Esophagus (tissue), 2 donors: ENCODE measurements around the gene ACTN1. TPM values are rescaled to one million over a fixed set of nuclear protein-coding genes. Genes with fewer than 3 reads are reported as not detected.

Experiments
- H3K27ac ChIP-seq, 2 donors: one replicate each; pipeline ENCODE4 v1.5.1; 2013; ENCODE audit warnings: low read depth in 2 of 2, mild to moderate bottlenecking in 2 of 2, inconsistent platforms in 1 of 2, low read length in 1 of 2, moderate library complexity in 1 of 2
- H3K27me3 ChIP-seq, 2 donors: one replicate each; pipeline ENCODE4 v1.6.1; 2013; ENCODE audit warnings: low read length in 2 of 2, control low read depth in 1 of 2, mild to moderate bottlenecking in 1 of 2; ENCODE audit not compliant: insufficient read depth in 2 of 2, control insufficient read depth in 1 of 2
- H3K36me3 ChIP-seq, 2 donors: one replicate each; pipeline ENCODE4 v1.6.1; 2013; ENCODE audit warnings: low read length in 1 of 2; ENCODE audit not compliant: control insufficient read depth in 2 of 2, insufficient read depth in 2 of 2
- H3K4me1 ChIP-seq, 2 donors: one replicate each; pipeline ENCODE4 v1.6.1; 2013; ENCODE audit warnings: low read length in 1 of 2; ENCODE audit not compliant: control insufficient read depth in 2 of 2, insufficient read depth in 2 of 2
- H3K4me3 ChIP-seq, 2 donors: one replicate each; pipeline ENCODE4 v1.5.1; 2013; ENCODE audit warnings: low read length in 2 of 2, mild to moderate bottlenecking in 2 of 2, low read depth in 1 of 2, moderate library complexity in 1 of 2
- H3K9me3 ChIP-seq, 2 donors: one replicate each; pipeline ENCODE4 v1.6.1; 2013; ENCODE audit warnings: mild to moderate bottlenecking in 2 of 2, low read depth in 1 of 2, low read length in 1 of 2, moderate library complexity in 1 of 2; ENCODE audit not compliant: control insufficient read depth in 2 of 2, insufficient read depth in 1 of 2
- WGBS, 2 donors: extraction: QIAGEN DNeasy Blood & Tissue Kit; methylation state at CpG; one replicate each; pipeline ENCODE4 v1.1.7; 2013; 5-methylcytosine and 5-hydroxymethylcytosine counted together
- polyA plus RNA-seq, 2 donors: library from polyadenylated mRNA; stranded (reverse); fragments of 200-250 nt; gene quantifications; one replicate each; pipeline ENCODE4 v1.2.3, GENCODE V29; 2013
- donor health status: healthy with polysubstance abuse.
- donor health status: Bipolar disorder and iron deficiency.

The ACTN1 gene
- polyA plus RNA-seq, 2 donors, result 37.4 to 98.2 TPM

DNA sequence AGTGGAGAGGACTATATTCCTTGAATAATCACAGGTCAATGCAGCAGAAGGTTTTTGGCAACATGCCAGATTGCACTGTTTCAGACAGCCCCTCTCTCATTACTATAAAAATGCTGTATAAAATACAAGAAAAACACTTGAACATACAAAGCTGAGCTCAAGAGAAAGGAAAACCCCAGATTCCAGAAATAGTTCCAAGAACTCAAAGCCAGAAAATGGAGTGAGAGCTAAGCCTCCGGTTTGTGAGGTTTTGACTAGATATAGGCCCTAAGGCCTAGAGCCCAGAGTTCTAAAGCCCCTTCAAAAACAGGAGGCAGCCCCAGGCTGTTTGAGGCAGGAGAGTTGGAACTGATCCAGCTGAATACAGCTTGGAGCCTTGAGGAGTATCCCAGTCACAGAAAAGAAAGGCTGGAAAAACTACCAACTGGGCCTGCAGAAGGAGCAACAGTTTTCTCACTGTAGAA, 29.4 kb upstream of the ACTN1 start:
- Histone ChIP-seq H3K9me3 (no peaks in the 10 kb centered on the region), H3K4me1 (peaks cover 6 to 11% of the 10 kb centered on the region in 2 donors), H3K4me3 (no peak overlapping the region), H3K27me3 (no peaks in the 10 kb centered on the region), H3K27ac (no peak overlapping the region), H3K36me3 (no peaks in the 10 kb centered on the region)
- WGBS, 2 donors, result 38 to 65% methylated on average over 1 of the region's 1 CpG

DNA sequence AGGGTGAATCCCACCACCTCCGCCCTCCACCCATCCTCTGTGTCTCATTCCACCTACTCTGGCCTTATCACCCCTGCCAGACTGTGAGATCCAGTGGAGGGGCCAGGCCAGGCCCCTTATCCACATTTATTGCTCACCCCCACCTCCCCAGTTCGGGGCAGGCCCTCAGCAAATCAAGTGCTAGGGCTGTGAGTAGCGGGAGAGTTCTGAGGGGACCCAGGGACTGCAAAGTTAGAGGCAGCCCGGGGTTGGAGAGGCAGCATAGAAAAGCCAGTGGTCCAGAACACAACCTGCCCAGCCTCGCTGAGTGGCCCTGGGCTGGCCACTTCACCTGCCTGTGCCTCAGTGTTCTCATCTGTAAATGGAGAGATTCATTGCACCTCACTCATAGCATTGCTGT, 27.2 kb upstream of the ACTN1 start:
- whole genome bisulfite sequencing, 2 donors, result 93 to 94% methylated on average over 5 of the region's 5 CpGs
- H3K9me3 ChIP-seq, result no peaks in the 10 kb centered on the region
- no peak overlapping the region for H3K4me3 ChIP-seq
- no peaks in the 10 kb centered on the region for H3K27me3 ChIP-seq
- peak overlapping the region in 1 of 2 donors; percentile 57 for H3K27ac ChIP-seq
- no peaks in the 10 kb centered on the region for H3K36me3 ChIP-seq
- peaks cover 6 to 14% of the 10 kb centered on the region in 2 donors for H3K4me1 ChIP-seq

DNA sequence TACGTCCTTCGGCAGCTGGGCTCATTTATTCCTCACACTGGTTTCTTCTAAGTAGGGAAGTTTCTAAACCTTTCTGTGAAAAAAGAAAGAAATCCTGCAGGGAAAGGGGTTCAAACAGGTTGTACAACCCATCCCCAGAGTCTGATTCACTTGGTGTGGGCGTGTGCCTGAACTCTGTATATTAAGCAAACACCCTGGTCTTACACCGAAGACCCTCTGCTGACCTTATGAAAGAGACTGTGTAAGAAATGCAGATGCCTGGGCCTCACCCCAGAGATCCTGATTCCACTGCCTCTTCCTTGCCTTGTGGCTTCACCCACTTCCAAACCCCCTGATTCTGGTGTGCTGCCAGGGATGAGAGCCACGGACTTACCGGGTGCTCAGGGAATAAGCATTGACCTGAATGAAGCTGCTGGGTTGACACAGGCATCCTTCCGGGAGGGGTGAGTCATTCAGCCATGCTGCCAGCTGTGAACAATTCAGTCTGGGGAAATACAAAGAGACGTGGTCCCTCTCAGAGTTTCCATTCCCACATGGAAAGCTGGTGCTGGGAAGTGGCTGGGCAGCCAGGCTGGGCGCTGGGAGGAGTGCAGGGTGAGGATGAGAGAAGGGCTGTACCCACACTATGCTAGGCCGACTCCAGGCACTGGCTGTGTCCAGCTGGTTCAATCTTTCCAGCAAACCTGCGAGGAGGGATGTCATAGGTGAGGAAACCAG, 26.5 kb upstream of the ACTN1 start:
- Histone ChIP-seq H3K9me3 (no peaks in the 10 kb centered on the region), H3K27ac (peak overlapping the region; percentile 32 to 57), H3K4me3 (no peak overlapping the region), H3K27me3 (no peaks in the 10 kb centered on the region), H3K4me1 (peaks cover 6 to 14% of the 10 kb centered on the region in 2 donors), H3K36me3 (no peaks in the 10 kb centered on the region)
- 30 to 46% methylated on average over 11 of the region's 11 CpGs for WGBS, 2 donors

DNA sequence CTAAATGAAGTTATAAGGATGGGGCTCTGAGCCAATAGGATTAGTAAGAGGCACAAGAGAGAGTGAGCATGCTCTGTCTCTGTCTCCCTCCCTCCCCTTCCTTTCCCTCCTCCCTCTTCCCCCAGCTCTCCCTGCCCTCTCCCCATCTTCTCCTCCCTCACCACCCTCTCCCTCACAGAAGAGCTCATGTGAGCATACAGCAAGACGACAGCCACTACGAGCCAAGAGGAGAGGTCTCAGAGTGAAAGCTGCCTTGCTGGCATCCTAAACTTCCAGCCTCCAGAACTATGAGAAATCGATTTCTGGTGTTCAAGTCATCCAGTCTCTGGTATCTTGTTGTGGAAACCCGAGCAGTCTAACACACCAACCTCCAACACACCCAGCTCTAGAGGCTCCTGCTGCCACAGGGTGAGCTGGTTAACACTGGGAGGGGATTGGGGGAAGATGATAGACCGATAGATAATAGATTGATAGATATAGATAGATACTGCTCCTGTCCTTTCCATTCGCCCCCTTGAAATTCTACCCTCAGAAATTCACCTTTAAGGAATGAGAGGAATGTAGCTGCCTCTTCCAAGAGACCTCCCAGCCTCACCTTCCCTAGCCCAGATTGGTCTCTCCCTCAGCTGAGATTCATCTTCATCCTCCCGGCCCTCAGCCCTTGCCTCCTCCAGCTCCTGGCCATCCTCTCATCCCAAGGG, 25.8 kb upstream of the ACTN1 start:
- no peaks in the 10 kb centered on the region for H3K36me3 ChIP-seq
- H3K9me3 ChIP-seq, result no peaks in the 10 kb centered on the region
- peaks cover 6 to 14% of the 10 kb centered on the region in 2 donors for H3K4me1 ChIP-seq
- H3K27me3 ChIP-seq, result no peaks in the 10 kb centered on the region
- H3K27ac ChIP-seq, result peak overlapping the region; percentile 32 to 57
- H3K4me3 ChIP-seq, result no peak overlapping the region
- 55 to 66% methylated on average over 7 of the region's 7 CpGs for WGBS, 2 donors

DNA sequence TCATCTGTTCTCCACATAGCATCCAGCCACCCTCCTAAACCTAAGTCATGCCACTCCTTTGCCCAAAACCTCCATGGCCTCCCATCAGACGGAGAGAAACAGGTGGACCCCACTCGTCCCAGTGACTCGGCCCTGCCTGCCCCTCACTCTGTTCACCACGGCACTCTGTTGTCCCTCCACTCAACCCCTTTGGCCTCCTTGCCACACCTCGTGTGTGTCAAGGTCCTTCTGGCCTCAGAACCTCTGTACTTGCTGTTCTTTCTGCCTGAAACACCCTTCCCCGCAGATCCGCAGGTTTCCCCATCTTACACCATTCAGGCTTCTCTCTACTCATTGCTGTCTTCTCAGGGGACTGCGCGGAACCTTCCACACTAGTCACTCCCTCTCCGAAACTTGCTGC, 24.5 kb upstream of the ACTN1 start:
- H3K9me3 ChIP-seq, result no peaks in the 10 kb centered on the region
- H3K4me1 ChIP-seq, result peaks cover 6 to 14% of the 10 kb centered on the region in 2 donors
- WGBS, 2 donors, result 79 to 88% methylated on average over 10 of the region's 10 CpGs
- no peaks in the 10 kb centered on the region for H3K27me3 ChIP-seq
- no peaks in the 10 kb centered on the region for H3K36me3 ChIP-seq
- no peak overlapping the region for H3K27ac ChIP-seq
- H3K4me3 ChIP-seq, result no peak overlapping the region

DNA sequence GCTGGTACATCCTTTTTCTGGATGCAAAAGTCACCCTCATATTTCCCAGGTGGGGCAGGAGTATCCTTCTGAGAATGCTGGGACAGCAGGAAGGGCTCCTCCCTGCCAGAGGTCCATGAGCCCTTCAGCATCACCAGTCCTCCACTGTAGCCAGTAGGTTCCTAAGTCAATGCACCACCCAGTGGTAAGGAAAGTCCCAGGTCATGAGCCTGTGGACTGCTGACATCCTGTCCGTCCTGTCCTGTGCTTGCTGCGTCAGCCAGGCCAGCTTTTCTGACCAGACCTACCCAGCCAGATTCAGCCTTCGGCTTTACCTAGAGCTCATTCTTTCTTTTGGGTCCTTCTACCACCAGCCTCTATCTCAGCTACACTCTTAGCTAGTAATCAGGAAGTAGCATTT, 23.0 kb upstream of the ACTN1 start:
- no peaks in the 10 kb centered on the region for H3K27me3 ChIP-seq
- H3K9me3 ChIP-seq, result no peaks in the 10 kb centered on the region
- H3K4me3 ChIP-seq, result no peak overlapping the region
- H3K36me3 ChIP-seq, result no peaks in the 10 kb centered on the region
- H3K27ac ChIP-seq, result no peak overlapping the region
- H3K4me1 ChIP-seq, result peaks cover 6 to 14% of the 10 kb centered on the region in 2 donors
- WGBS, 2 donors, result 59 to 62% methylated on average over 3 of the region's 3 CpGs

DNA sequence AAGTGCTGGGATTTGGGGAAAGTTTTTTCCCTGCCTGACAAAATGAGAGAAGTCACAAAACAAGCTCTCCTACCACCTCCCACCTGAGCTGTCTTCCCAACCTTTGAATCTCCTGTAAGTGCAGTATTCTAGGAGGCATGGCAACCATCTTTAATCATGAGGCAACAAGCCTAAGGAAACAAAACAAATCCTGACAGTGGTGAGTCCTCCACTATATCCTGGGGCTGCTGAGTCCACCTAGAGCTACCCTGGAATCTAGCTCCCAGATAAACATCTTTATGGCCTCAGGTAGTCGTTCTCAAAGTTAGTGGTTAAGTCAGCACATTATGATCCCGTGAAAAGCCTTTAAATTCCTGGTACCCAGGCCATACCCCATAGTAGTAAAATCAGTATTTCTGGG, 22.3 kb upstream of the ACTN1 start:
- WGBS, 2 donors, result 86 to 95% methylated on average over 2 of the region's 2 CpGs
- Histone ChIP-seq H3K9me3 (no peaks in the 10 kb centered on the region), H3K27ac (no peak overlapping the region), H3K4me1 (peaks cover 6 to 14% of the 10 kb centered on the region in 2 donors), H3K27me3 (no peaks in the 10 kb centered on the region), H3K36me3 (no peaks in the 10 kb centered on the region), H3K4me3 (no peak overlapping the region)

DNA sequence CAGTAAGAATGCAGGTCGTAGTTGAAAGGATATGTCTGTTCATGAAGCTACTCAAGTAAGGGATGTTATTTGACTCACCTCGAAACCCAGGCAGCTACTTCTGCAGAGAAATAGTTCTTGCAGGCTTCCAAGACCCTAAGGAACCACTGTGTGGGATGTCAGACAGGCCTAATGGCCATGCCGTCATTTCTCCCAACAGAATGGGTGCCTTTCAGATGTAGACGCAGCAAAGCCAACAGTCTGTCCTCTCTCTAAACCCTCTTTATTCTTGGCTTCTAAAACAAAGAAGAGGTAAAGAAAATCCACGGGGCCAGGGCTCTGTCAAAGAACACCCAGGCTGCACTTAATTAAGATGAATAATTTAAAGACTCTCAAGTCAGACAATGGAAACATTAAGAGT, 19.0 kb upstream of the ACTN1 start:
- no peak overlapping the region for H3K4me3 ChIP-seq
- H3K27ac ChIP-seq, result no peak overlapping the region
- no peaks in the 10 kb centered on the region for H3K27me3 ChIP-seq
- H3K9me3 ChIP-seq, result no peaks in the 10 kb centered on the region
- peaks cover 0 to 3% of the 10 kb centered on the region in 2 donors for H3K4me1 ChIP-seq
- WGBS, 2 donors, result 81 to 87% methylated on average over 5 of the region's 5 CpGs
- no peaks in the 10 kb centered on the region for H3K36me3 ChIP-seq

DNA sequence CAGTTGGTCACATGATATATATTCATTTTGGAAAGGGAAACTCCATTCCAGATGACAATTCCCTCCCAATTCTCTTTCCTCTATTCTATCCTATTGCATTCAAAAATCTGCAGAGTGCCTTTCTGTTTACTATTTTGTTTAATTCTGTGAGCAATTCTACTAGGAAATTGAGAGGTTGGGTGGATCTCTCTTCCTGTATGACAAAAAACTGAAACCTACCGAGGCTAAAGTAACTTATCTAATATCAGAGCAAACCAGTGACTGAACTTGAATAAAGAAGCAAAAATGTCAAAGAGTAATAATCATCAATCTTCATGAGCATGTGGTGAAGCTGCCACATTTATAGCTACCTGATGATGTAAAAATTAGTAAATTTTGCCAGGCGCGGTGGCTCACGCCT, 16.6 kb upstream of the ACTN1 start:
- Histone ChIP-seq H3K4me3 (no peak overlapping the region), H3K27ac (no peak overlapping the region), H3K4me1 (no peaks in the 10 kb centered on the region), H3K27me3 (no peaks in the 10 kb centered on the region), H3K36me3 (no peaks in the 10 kb centered on the region), H3K9me3 (no peaks in the 10 kb centered on the region)
- 84 to 91% methylated on average over 4 of the region's 4 CpGs for WGBS, 2 donors

DNA sequence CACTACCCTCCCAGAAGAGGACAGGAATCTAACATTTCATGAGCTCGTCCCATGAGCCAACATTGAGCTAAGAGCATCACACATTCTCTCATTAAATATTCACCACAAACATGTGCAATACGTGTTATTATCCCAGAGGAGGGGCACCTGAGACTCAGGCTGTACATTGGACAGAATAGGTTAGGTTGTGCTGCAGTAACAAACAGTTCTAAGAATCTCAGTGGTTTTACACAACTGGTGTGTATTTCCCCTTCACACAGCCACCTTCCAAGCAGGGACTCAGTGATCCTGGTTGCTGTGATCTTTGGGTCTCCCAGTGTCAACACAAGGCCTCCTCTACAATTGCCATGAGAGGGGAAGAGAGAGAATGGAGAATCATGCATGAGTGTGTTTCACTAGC, 15.0 kb upstream of the ACTN1 start:
- no peaks in the 10 kb centered on the region for H3K36me3 ChIP-seq
- no peaks in the 10 kb centered on the region for H3K9me3 ChIP-seq
- no peak overlapping the region for H3K27ac ChIP-seq
- H3K27me3 ChIP-seq, result no peaks in the 10 kb centered on the region
- 85 to 90% methylated on average over 2 of the region's 2 CpGs for WGBS, 2 donors
- H3K4me1 ChIP-seq, result no peaks in the 10 kb centered on the region
- no peak overlapping the region for H3K4me3 ChIP-seq
